Measurements from ENCODE around the gene NCBP1.
"Not testable (repeated sequence)": the region's sequence is repeated elsewhere in the genome, so short reads cannot be mapped to it uniquely, and the experiment has no call there.

Gene NCBP1

DNA sequence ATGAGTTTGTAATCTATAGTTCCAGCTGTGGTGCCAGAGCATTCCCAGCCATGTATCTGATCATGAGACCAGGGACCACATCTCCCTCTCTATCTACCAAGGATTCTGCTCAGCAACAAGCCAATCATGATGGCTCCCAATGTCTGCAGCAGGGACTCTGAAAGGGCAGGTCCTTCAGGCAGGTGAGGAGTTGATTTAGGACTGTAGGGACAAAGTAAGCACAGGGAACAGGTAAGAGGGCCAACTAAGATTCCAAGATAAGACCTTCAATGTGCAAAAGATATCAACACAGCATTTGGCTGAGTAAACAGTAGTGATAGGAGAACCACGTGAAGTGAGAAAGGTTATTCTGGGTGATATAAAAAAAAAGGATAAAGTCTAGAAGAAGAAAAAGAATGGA lies 55.0 kb downstream of the NCBP1 start:
- DNase-seq: no peak

DNA sequence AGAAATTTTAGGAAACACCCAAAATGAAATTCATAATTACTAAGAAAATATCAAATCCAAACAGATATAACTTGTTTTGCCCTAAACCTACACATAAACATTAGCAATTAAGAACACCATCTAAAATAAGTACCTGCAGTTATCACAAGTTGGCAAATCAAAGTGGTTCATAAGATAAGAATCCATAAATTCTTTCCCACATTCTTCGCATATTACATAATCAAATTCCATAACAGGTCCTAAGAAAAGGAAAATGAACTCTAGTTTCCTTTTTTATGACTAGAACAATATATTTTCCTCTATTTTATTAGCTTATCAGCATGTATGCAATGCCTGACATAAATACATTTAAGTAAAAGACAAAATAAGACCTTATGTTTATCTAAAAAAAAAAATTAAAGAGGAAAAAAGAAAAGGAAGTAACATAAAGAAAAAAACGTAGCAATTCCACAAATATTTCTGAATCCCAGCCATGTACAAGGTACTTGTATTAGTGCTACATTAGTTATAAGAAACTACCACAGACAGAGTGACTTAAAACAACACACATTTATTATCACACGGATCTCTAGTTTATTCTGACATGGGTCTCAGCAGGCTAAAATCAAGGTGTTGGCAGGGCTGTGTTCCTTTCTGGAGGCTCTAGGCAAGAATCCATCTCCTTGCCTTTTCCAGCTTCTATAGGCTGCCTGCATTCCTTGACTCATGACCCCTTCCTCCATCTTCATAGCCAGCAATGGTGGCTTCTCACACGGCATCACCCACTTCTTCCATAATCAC lies 56.0 kb downstream of the NCBP1 start:
- DNase-seq: peak; percentile 65

DNA sequence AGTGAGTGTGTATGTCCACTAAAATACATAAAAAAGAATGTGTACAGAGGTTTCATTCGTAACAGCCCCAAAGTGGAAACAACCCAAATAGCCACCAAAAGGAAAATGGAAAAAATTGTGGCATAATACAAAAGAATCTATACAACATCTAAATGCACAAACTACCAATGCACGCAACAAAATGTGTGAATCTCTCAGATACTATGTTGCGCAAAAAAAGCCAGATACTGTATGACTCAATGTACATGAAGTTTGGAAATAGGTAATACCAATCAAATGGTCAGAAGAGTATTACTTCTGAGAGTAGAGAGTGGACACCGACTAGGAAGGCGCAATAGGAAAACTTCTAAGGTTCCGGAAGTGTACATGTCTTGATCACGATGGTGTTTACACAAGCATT lies 61.1 kb downstream of the NCBP1 start:
- DNase-seq: no peak

DNA sequence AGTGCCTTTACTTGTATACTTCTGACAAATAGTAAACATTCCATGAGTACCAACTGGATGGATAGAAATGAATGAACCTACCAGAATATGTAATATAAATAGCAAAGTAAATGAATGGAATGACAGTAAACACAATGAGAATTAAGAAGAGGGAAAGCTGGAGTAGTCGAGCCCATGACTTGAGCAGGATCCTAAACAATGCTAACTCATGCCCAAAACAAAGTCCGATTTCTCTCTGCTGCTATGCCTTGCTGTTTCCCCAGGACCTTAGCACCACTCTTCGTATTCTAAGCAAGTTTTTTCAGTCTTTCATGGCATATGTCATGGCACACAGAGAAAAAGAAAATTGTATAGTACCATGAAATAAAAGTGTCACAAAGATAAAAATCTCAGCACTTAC lies 61.8 kb downstream of the NCBP1 start:
- no peak for DNase-seq

DNA sequence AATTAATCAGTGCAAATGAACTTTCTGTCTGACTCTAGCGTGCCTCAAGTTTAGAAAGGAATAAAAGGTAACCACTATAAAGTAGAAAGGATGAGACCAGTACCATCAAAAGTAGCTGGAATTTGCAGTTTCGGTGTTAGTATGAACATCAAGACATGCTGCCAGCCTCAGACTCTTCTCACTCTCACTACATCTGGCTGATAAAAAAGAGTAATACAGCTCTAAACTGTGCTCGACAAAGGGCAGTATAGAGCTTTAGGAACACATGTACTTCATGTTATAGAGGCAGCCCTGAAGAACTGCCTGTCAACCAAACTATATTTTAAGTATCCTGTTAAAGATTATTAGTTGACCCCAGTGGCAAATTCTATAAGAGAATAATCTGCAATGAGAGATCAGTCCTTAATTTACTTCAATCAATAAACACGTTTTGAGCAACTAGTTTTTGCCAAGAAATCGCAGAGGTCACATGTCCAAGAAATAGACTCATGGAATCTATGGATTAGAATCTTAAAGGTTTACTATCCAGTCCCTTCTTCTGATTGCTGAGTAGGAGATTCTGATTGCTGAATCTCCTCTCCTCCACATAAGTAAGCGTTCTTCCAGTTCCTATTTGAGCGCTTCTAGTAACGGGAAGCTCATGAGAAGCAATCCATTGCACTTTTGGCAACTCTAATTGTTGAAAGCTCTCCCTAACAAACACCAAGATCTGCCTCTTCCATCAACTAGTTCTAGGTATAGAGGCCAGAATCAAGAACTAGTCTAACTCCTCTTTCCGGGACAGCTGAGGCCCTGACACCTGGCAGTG lies 62.6 kb downstream of the NCBP1 start:
- DNase-seq: peak; percentile 47

DNA sequence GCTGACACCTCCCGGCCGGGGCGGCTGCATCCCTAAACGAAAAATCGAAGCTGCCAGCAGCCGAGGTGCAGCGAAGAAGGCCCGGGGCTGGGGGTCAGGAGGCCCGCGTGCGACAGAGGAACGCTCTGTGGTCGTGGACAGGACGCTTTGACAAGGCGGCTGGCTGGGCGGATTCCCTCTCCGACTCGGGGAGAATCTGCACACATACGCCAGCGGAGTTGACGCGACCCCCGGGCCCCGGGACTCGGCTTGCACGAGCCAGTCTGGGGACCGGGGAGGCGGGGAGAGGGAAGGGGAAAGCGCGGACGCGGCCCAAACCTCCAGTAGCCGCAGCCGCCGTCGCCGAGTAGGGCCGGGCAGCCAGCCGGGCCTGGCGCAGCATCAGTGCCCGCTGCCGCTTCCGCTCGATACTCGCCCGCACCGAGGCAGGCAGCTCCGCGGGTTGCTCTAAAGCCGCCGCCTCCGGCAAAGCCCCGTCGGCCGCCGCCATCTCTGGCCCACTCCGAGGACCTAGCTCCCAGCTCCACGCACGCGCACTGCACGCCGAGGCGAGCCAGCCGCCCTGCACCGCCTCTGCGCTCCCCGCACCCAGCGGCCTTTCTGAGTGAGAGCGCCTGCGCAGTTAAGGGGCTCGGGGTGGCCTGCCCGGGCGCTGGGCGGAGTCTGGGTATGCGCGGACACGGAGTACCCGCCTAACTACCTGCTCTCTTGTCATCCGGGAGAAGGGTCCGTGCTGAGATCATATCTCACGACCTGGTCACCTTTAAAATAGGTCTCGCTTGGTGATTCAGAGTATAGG lies 63.4 kb downstream of the NCBP1 start, which contains the start of gene XPA:
XPA (minus strand) TSS at position 538 of the 799 bp plus-strand sequence; CDS start at position 490, 48 bp downstream.
- peak; percentile 96 for DNase-seq

DNA sequence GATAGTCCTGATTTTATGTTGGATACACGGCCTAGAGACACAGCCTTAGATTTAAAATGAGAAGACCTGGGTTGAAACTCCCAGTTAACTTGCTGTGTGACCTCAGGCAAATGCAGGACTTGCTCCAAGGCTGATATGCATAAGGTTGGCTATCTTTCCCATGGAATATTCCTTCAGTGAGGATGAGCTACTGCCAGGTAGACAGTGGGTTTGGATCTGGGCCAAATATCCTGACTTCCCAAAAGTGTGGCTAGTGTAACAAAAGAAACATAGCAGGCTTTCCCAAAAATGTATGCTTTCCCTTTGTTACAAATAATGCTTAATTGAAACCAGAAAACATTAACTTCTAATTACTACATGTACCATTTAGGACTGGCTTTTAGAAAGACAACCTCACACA lies 64.2 kb downstream of the NCBP1 start:
- DNase-seq: no peak

DNA sequence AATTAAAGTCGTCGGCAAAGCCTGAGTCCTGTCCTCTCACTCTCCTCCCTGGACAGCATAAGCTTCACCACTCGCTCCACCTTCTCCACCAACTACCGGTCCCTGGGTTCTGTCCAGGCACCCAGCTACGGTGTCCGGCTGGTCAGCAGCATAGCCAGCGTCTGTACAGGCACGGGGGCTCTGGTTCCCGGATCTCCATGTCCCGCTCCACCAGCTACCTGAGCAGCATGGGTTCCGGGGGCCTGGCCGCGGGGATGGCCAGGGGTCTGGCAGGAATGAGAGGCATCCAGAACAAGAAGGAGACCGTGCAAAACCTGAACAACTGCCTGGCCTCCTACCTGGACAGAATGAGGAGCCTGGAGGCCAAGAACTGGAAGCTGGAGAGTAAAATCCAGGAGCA lies 65.2 kb downstream of the NCBP1 start:
- DNase-seq: no peak

DNA sequence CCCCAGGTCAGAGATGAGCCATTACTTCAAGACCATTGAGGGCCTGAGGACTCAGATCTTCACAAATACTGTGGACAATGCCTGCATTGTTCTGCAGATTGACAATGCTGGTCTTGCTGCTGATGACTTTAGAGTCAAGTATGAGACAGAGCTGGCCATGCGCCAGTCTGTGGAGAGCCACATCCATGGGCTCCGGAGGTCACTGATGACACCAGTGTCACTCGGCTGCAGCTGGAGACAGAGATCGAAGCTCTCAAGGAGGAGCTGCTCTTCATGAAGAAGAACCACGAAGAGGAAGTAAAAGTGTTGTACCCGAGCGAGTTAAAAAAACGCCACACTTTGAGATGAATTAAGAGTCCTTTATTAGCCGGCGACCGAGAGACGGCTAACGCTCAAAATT lies 65.7 kb downstream of the NCBP1 start:
- not testable (repeated sequence) for DNase-seq

DNA sequence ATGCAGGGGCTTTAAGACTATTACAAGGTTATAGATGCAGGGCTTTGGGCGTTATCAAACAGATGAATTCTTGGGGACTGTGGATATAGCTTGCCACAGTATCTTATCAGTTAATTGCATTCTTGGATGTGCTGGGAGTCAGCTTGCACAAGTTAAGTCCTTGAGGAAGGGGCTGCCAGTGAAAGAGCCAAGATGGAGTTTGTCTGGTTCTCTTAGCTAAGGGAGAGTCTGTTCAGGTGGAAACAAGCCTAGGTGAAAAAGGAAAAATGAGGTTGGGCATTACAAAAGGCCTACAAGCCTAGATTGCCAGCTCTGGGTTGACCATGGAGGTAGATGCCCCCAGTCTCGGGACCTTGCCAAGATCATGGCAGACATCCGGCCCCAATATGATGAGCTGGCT lies 66.2 kb downstream of the NCBP1 start:
- DNase-seq: not testable (repeated sequence)

DNA sequence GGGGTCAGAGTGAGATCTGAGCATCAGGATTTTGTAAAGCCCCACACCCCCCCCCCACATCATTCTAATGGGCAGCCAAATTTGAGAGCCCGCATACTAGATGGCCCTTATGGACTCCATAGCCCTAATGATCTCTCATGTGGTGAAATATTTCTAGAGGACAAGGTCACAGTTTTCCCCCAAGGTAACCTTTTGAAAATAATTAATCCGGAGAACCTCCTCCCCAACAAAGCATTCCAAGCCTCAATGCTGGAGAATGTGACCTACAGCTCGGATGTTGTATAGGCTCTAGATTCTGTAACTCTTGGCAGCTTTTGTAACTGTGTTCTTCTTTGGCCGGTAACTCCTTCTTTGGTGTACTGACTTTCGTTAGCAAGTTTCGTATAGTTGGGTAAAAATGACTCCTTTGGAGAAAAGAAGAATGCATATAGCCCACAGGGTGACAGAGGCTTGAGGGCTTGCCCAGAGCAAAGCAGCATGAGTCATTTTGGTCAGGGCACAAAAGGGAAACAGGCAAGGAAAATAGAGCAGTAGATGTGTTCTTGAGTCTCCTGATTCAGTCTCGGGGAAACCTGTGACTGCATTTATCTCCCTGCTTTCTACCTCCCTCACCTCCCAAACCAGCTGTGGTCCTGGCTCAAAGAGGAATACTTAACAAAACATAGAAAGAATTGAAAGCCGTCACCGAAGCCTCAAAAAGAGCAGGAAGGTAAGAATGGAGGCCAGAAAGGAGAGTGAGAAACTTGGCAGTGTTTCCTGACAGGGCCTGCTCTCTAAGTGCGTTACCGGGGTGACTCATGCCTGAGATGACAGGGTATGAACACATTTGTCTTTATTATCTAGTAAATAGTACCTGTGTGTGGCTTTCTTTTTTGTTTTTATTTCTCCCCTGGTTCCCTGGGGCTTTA lies 70.1 kb downstream of the NCBP1 start:
- peak; percentile 87 for DNase-seq

DNA sequence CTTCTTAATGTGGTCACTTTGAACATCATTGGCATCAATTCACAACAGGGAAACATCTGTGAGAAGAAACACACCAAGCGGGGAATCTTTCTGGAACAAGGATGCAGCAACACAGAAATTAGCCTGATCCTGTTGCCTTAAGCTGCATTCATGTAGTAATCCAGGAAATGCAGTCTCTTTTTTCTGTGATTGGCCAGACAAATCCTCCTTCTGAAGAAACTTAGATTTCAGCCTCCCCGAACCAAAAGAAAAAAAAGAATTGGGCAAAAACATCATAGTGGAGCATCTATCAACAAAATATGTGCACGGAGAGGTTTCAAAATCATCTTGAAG lies 70.7 kb downstream of the NCBP1 start:
- no peak for DNase-seq

DNA sequence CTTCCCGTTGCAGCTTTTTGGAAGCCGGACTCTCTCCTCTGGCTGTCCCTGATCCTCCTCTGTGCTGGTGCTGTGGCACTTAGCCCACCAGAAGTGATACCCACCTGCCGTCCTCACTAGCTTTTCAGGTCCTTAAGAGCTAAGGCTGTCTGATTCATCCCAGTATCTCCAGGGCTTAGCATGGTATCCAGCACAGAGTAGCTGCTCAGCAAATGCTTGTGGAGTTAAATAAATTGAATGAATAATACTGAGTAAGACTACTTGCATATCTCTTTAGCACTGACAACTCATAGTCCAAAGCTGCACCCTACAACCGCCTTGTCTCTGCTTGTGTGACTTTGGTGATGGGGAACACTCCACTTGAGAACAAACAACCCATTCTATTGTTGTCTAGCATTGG lies 71.2 kb downstream of the NCBP1 start:
- DNase-seq: no peak

DNA sequence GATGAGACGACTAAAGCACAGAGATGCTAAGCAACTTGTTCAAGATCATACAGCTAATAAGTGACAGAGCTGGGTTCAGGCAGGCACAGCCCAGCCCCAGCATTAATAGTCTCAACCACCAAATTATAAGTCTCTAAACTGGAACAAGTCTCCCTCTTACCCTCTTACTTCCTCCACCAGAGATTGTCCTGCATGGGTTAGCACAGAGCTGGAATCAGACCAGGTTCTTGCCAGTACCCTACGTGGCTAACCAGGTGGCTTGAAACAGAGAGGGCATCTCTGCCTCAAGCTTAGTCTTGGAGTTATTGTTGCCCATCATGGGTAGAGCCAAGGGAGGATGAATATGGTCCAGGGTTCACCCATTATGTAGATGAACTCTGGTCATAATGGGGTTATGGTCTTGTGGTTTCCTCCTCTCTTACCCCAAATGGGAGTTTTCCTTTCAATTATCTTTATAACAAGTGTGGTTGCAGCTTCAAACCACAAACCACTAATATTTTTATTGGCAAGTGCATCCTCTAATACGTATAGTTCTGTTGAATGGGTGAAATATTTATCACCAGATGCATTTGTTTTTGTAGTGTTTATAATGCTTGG lies 71.8 kb downstream of the NCBP1 start:
- peak; percentile 60 for DNase-seq

DNA sequence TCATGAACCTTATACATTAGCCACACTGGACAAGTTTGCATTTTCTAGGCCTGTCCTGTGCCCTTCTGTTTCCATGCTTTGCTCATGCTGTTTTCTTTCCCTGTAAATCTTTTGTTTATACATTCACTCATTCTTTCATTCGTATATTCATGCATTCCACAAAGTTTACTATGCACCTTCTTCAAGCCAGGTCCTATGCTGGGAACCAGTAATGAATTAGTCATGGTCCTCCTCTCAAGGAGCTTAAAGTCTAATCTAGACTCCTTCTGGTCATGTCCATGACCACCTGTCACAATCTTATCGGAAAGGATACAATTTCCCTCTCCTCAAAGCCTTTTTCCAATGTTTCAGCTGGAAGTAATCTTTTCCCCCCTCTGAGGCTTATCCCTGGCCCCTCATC lies 72.6 kb downstream of the NCBP1 start:
- DNase-seq: no peak

DNA sequence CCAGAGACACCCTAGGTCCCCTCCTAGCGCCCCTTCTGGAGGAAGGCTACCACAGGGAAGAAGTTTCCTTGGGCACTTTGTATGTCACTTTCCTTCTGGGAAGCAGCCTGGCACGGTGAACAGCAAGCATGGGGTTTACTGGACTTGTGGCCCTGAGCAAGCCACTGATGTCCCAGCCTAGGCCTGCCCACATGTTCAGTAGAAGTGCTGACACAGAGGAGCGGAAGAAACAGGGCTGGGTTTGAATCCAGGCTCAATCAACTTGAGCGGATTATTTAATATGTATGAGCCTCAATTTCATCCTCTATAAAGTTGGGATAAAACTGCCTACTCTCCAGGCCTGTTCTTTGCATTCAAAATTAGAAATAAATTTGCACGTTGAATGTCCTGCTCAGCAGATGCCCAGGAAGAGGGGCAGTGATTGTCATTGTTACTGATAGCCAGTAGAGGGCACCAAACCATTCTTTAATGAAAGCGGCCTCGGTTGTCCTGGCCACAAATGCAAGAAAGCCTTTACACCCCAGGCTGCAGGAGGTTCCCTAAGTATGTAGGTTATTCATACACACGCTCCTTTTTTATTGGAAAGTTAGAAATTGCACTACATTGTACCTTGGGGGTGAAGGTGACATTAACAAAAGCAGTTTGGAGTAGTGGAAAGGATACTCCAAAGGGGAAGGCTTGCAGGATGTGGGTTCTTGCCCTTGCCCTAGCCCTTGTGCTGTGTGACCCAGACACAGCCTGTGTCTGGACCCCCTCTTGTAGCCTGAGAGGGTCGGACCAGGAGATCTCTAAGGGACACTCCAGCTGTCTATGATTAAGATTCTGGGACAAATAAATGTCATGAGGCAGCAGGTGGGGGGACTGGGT lies 77.0 kb downstream of the NCBP1 start:
- DNase-seq: peak; percentile 76

DNA sequence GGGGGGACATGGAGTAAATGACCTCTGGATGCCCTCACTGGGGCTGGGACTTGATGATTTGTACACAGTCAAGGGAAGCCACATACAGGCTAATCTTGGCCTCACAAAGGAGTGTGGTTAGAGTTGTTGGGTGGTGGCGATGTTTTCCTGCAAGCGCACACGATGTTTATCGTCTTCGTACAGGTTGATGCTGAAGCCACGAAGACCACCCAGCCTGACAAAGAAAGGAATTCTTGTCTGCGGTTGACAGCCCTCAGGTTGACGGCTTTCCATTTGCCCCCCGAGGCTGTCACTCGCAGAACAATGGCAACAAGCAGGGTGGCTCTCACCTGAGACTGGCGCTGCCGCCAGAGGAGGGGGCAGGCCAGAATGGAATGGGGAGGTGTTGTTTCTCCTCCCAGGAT lies 77.6 kb downstream of the NCBP1 start:
- DNase-seq: no peak

DNA sequence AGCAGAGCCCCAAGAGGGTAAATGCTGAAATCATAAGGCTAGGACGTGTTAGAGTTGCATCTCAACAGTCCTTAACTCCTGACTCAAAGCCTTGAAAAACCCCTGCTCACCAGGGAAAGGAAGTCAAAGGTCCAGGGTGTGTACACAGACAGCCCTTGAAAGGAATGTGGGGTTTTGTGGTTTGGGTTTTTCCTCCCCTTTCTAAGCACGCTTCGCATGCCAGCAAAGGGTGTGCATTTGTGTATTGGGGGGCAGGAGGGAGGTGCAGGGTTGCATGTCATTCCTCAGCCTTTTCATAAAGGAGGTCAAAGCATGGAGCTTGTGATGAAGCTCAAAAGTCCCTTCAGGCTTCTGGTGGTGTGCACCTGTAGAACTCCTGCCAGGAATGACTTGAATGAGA lies 80.8 kb downstream of the NCBP1 start:
- peak; percentile 98 for DNase-seq

DNA sequence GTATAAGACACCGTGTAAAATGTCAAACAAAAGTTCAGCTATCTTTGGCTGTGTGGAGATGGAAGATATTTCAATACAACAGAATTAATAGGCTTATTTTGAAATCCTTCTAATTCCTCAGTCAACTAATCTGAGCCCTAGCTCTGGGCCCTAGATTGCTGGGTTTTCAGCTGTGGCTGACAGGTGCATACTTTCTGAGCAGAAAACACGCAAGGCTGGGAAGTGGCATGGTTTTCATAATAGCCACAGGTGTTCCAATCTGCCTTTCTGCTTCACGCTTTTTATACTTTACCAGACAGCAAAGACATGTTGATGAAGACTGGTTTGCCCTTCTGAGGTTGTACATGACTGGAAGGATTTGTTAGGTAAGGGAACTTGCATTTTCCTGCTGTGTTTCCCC lies 84.2 kb downstream of the NCBP1 start:
- no peak for DNase-seq

DNA sequence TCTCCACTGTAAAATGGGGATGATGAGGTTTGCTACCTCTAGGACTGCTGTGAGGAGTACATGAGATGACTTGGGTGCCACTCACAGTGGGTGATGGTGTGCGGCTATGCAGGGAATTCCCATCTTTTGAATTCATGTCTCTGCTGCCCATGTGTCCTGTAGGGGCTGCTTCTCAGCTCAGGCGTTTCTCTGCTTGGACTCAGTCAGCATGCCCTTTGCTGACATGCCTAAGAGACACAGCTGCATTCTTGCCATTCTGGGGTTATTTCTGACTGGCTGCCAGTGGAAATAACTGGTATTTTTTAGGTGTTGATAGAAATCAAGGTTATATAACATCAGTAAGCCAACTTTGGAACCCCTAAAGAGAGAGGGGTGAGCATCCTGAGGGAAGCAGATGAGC lies 87.8 kb downstream of the NCBP1 start:
- peak; percentile 56 for DNase-seq

DNA sequence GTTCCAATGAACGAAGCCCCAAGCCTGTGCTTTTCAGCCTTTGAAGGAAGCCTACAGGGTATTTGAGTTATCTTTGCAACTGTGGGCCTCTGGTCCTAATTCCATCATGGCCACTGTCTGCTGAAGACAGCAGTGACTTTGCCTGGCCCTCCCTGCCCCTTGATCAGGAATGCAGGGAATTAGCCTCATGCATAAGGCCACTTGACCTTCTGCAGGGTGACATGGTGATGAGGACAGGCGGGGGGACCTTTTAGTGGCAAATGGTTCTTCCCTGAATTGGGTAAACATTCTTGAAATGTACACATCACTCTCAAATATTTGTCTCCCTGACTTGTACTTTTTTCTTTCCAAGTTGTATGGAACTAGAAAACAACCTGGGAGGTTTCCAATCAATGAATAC lies 88.7 kb downstream of the NCBP1 start:
- DNase-seq: no peak

Data from EL (cell line).